Mesendoderm (in vitro differentiated cells): ENCODE results near the gene FCGR3A.

ENCODE experiments used
- DNase-seq: peaks from one replicate; pipeline ENCODE4 v3.0.0; 2013
- H2AK5ac ChIP-seq: 2 replicates; pipeline ENCODE4 v1.6.1; 2013; ENCODE audit warnings: low read length, inconsistent platforms
- H2BK120ac ChIP-seq: 2 replicates; pipeline ENCODE4 v1.6.1; 2013; ENCODE audit warnings: low read depth, mild to moderate bottlenecking, low read length, moderate library complexity, mixed read lengths
- H2BK15ac ChIP-seq: replicated peaks from 2 replicates; pipeline ENCODE4 v1.6.1; 2013; ENCODE audit warnings: low read depth, mild to moderate bottlenecking, moderate library complexity
- H2BK5ac ChIP-seq: 2 replicates; pipeline ENCODE4 v1.6.1; 2013; ENCODE audit warnings: low read length, inconsistent platforms
- H3K18ac ChIP-seq: 2 replicates; pipeline ENCODE4 v1.6.1; 2013; ENCODE audit warnings: mild to moderate bottlenecking, low read length, mixed read lengths
- H3K23ac ChIP-seq: one replicate; pipeline ENCODE4 v1.6.1; 2013; ENCODE audit warnings: low read length
- H3K27ac ChIP-seq: 2 replicates; pipeline ENCODE4 v1.5.1; 2013; ENCODE audit warnings: low read depth, mild to moderate bottlenecking, inconsistent platforms, low read length, moderate library complexity
- H3K27me3 ChIP-seq: 2 replicates; pipeline ENCODE4 v1.6.1; 2013; ENCODE audit warnings: low read length, control low read depth, mild to moderate bottlenecking, inconsistent platforms; ENCODE audit not compliant: insufficient read depth, poor library complexity
- H3K36me3 ChIP-seq: 2 replicates; pipeline ENCODE4 v1.6.1; 2013; ENCODE audit warnings: low read length, inconsistent platforms; ENCODE audit not compliant: control insufficient read depth, insufficient read depth
- H3K4ac ChIP-seq: one replicate; pipeline ENCODE4 v1.6.1; 2013; ENCODE audit warnings: low read depth, mild to moderate bottlenecking, low read length, moderate library complexity
- H3K4me1 ChIP-seq: 2 replicates; pipeline ENCODE4 v1.6.1; 2013; ENCODE audit warnings: low read depth, low read length, inconsistent platforms; ENCODE audit not compliant: control insufficient read depth
- H3K4me2 ChIP-seq: 2 replicates; pipeline ENCODE4 v1.6.1; 2013; ENCODE audit warnings: low read length
- H3K4me3 ChIP-seq: 2 replicates; pipeline ENCODE4 v1.5.1; 2013; ENCODE audit warnings: mild to moderate bottlenecking, low read length
- H3K56ac ChIP-seq: one replicate; pipeline ENCODE4 v1.6.1; 2013; ENCODE audit warnings: low read length
- H3K79me1 ChIP-seq: 2 replicates; pipeline ENCODE4 v1.6.1; 2013; ENCODE audit warnings: low read length, inconsistent platforms
- H3K79me2 ChIP-seq: 2 replicates; pipeline ENCODE4 v1.6.1; 2013; ENCODE audit warnings: mild to moderate bottlenecking, low read length; ENCODE audit not compliant: control insufficient read depth, insufficient read depth
- H3K9ac ChIP-seq: 2 replicates; pipeline ENCODE4 v1.6.1; 2013; ENCODE audit warnings: low read length, inconsistent platforms
- H4K5ac ChIP-seq: one replicate; pipeline ENCODE4 v1.6.1; 2013; ENCODE audit warnings: low read length
- H4K8ac ChIP-seq: one replicate; pipeline ENCODE4 v1.6.1; 2013; ENCODE audit warnings: low read depth, mild to moderate bottlenecking, control low read depth, low read length, moderate library complexity
- WGBS: extraction: QIAGEN DNeasy Blood & Tissue Kit; methylation state at CpG from one replicate; pipeline ENCODE4 v1.1.7; 2013; ENCODE audit warnings: low lambda C conversion rate, missing lambda C conversion rate; ENCODE audit not compliant: insufficient coverage; ENCODE audit errors: extremely low coverage; 5-methylcytosine and 5-hydroxymethylcytosine counted together

The FCGR3A gene

DNA sequence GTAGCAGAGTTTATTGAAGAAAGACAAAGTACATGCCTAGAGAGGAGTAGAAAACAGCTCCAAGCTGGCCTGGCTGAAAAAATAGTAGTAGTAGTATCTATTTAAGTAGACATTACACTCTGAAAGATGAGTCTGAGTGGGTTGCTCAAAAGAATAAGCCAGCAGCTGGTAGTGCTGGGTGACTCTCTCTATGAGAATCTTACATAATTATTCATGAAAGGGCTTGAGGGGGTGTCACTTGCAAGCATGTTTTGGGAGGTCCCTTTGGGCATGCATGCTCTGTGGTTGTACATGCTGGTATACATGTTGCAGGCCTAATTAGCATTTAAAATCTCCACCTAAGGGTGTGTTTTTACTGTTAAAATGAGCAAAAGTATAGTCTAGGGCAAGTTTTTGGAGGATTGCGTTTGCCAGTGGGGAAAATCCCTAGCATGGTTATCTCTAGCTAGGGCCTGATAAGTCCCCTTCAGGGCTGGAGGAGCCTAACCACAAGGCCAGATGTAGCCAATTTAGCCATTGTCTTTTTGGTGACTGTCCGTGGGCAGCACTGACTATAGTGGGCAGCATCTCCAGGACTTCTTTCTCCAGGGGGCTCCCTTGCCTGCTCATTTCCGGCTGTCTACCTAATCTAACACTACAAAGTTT, 55.4 kb downstream of the FCGR3A start:
- no peak for DNase-seq
- H2AK5ac ChIP-seq: no peak overlapping the region
- no peak overlapping the region for H3K27ac ChIP-seq

DNA sequence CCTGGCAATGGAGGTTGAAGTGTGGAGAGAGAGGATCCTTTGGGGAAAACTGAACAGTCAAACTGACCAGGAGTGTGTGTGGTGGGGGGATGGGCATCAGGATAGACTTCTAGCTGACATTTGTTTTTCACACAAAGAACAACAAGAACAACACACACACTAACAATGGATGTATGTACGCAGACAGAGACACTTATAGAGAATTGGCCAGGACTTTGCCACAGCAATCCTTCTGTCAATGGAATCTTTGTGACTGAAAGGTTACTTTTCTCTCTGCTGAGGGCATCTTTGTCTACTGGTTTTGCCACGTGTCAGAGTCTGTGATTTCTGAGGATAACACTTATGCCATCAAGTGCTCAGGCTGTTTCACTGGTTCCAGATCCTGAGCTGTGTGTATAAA, 56.8 kb downstream of the FCGR3A start:
- H3K27me3 ChIP-seq: no peaks in the 10 kb centered on the region
- WGBS: no CpG with 5 or more reads among the region's 2 CpGs

More for the DNA sequence above, 55.4 kb downstream of the FCGR3A start:
- H3K56ac ChIP-seq: no peak overlapping the region
- no peaks in the 10 kb centered on the region for H3K4me1 ChIP-seq
- no peaks in the 10 kb centered on the region for H3K27me3 ChIP-seq
- H3K4me2 ChIP-seq: no peak overlapping the region
- H3K18ac ChIP-seq: no peak overlapping the region
- H2BK120ac ChIP-seq: no peak overlapping the region
- no peaks in the 10 kb centered on the region for H3K79me2 ChIP-seq
- no peaks in the 10 kb centered on the region for H3K36me3 ChIP-seq
- no CpG with 5 or more reads among the region's 3 CpGs for WGBS
- no peak overlapping the region for H3K23ac ChIP-seq
- H2BK15ac ChIP-seq: no peak overlapping the region
- H4K8ac ChIP-seq: no peak overlapping the region
- H3K4ac ChIP-seq: no peak overlapping the region
- no peak overlapping the region for H3K9ac ChIP-seq
- H4K5ac ChIP-seq: no peak overlapping the region
- no peak overlapping the region for H3K4me3 ChIP-seq
- H2BK5ac ChIP-seq: no peak overlapping the region
- no peaks in the 10 kb centered on the region for H3K79me1 ChIP-seq

More for the DNA sequence above, 56.8 kb downstream of the FCGR3A start:
- Histone ChIP-seq H2BK120ac (no peak overlapping the region), H3K79me2 (no peaks in the 10 kb centered on the region), H3K18ac (no peak overlapping the region), H3K4me3 (no peak overlapping the region), H3K27ac (no peak overlapping the region), H3K36me3 (no peaks in the 10 kb centered on the region), H3K4me1 (no peaks in the 10 kb centered on the region), H3K79me1 (no peaks in the 10 kb centered on the region), H4K8ac (no peak overlapping the region), H3K9ac (no peak overlapping the region), H3K4ac (no peak overlapping the region), H3K56ac (no peak overlapping the region), H2BK15ac (no peak overlapping the region), H3K4me2 (no peak overlapping the region), H3K23ac (no peak overlapping the region), H2BK5ac (no peak overlapping the region), H2AK5ac (no peak overlapping the region), H4K5ac (no peak overlapping the region)
- no peak for DNase-seq
